ENCODE results near the gene MYL10. TPM values are rescaled to one million over a fixed set of nuclear protein-coding genes. Genes with fewer than 3 reads are reported as not detected.

Gene MYL10
- total and polyA plus RNA-seq, 2 of the 13 experiments (the other 11 are each of a cell fraction or from before 2014, with no cell fraction given) = not detected

- TF ChIP-seq, protein P1, sequence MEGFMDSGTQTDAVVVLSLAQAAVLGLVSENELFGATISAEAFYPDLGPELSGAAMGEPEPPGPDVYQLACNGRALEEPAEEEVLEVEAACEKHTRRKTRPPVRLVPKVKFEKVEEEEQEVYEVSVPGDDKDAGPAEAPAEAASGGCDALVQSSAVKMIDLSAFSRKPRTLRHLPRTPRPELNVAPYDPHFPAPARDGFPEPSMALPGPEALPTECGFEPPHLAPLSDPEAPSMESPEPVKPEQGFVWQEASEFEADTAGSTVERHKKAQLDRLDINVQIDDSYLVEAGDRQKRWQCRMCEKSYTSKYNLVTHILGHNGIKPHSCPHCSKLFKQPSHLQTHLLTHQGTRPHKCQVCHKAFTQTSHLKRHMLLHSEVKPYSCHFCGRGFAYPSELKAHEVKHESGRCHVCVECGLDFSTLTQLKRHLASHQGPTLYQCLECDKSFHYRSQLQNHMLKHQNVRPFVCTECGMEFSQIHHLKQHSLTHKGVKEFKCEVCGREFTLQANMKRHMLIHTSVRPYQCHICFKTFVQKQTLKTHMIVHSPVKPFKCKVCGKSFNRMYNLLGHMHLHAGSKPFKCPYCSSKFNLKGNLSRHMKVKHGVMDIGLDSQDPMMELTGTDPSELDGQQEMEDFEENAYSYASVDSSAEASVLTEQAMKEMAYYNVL (CRISPR knock-in tag; IDR thresholded peaks at IDR 0.05; ENCODE audit: borderline replicate concordance) = no peak
- TF ChIP-seq ZNF883 (CRISPR knock-in tag; IDR thresholded peaks at IDR 0.05; ENCODE audit: not compliant biosample characterization) (no peak), SALL1 (CRISPR knock-in tag; IDR thresholded peaks at IDR 0.05) (peak; percentile 34), ZNF331 (CRISPR knock-in tag; IDR thresholded peaks at IDR 0.05) (0 out of 2 replicates have a peak, but pooled peaks have one; percentile 18), LCORL (IDR thresholded peaks at IDR 0.05) (no peak), LCORL (CRISPR knock-in tag; IDR thresholded peaks at IDR 0.05) (peak; percentile 59; the same call in 1 of the 2 replicates), JUND (CRISPR knock-in tag; IDR thresholded peaks at IDR 0.05) (no peak; the same call in 1 of the 2 replicates), ZNF317 (CRISPR knock-in tag; IDR thresholded peaks at IDR 0.05) (no peak), ZNF660 (CRISPR knock-in tag; IDR thresholded peaks at IDR 0.05; ENCODE audit: borderline replicate concordance, low read depth) (no peak), ZNF709 (CRISPR knock-in tag; IDR thresholded peaks at IDR 0.05) (no peak), ZNF569 (CRISPR knock-in tag; IDR thresholded peaks at IDR 0.05; ENCODE audit: borderline replicate concordance) (no peak), SNAPC2 (CRISPR knock-in tag; IDR thresholded peaks at IDR 0.05) (no peak), YEATS4 (CRISPR knock-in tag; IDR thresholded peaks at IDR 0.05; ENCODE audit: borderline replicate concordance) (no peak), AGO2 (optimal IDR thresholded peaks at IDR 0.05; ENCODE audit: low read depth, low read length) (no peak), ZSCAN21 (CRISPR knock-in tag; IDR thresholded peaks at IDR 0.05; ENCODE audit: borderline replicate concordance) (no peak), TFDP1 (CRISPR knock-in tag; IDR thresholded peaks at IDR 0.05; ENCODE audit: borderline replicate concordance) (0 out of 2 replicates have a peak, but pooled peaks have one; percentile 15), ZBTB20 (CRISPR knock-in tag; IDR thresholded peaks at IDR 0.05; ENCODE audit: borderline replicate concordance, low read depth) (no peak), GABPA (IDR thresholded peaks at IDR 0.05; ENCODE audit: low read depth, low read length) (no peak), GABPA (CRISPR knock-in tag; IDR thresholded peaks at IDR 0.05; ENCODE audit: low read depth) (no peak), PRDM10 (CRISPR knock-in tag; IDR thresholded peaks at IDR 0.05; ENCODE audit: low read depth) (no peak), ZNF30 (CRISPR knock-in tag; IDR thresholded peaks at IDR 0.05) (no peak), GFI1 (CRISPR knock-in tag; IDR thresholded peaks at IDR 0.05; ENCODE audit: borderline replicate concordance) (no peak), TMF1 (CRISPR knock-in tag; IDR thresholded peaks at IDR 0.05; ENCODE audit: low read depth) (no peak), REL (CRISPR knock-in tag; conservative IDR thresholded peaks at IDR 0.05) (no peak), ZNF484 (CRISPR knock-in tag; IDR thresholded peaks at IDR 0.05; ENCODE audit: borderline replicate concordance, low read depth) (no peak)
Observed at GRCh38 chr7:101598422-101598985, 30.6 kb downstream of the MYL10 start (continued).

Measured in HepG2 (cell line).